H9 (cell line): Measurements from ENCODE around the gene PNRC2. TPM values are rescaled to one million over a fixed set of nuclear protein-coding genes. Genes with fewer than 3 reads are reported as not detected.
A peak's percentile ranks its signal among the peaks of the same experiment; 100 is the strongest.

ENCODE experiments used
- DNase-seq: peaks from one replicate; pipeline ENCODE4 v3.0.0-alpha.2; 2017
- H2AFZ ChIP-seq: one replicate; pipeline ENCODE4 v1.6.1; 2013; ENCODE audit warnings: mild to moderate bottlenecking, low read length, control low read depth, moderate library complexity
- H2AK5ac ChIP-seq: 2 replicates; pipeline ENCODE4 v1.6.1; 2013; ENCODE audit warnings: low read length, control low read depth, mixed read lengths; ENCODE audit not compliant: insufficient read length
- H2BK120ac ChIP-seq: one replicate; pipeline ENCODE4 v1.6.1; 2013; ENCODE audit warnings: low read depth, mild to moderate bottlenecking, low read length, control low read depth, inconsistent platforms; ENCODE audit not compliant: poor library complexity, severe bottlenecking
- H2BK12ac ChIP-seq: 2 replicates; pipeline ENCODE4 v1.6.1; 2013; ENCODE audit warnings: low read length, control low read depth, mixed read lengths, low read depth; ENCODE audit not compliant: insufficient read length
- H2BK15ac ChIP-seq: 2 replicates; pipeline ENCODE4 v1.6.1; 2013; ENCODE audit warnings: low read depth, low read length, control low read depth
- H2BK20ac ChIP-seq: one replicate; pipeline ENCODE4 v1.6.1; 2013; ENCODE audit warnings: low read depth, mild to moderate bottlenecking, low read length, control low read depth, inconsistent platforms; ENCODE audit not compliant: poor library complexity, severe bottlenecking
- H2BK5ac ChIP-seq: 2 replicates; pipeline ENCODE4 v1.6.1; 2013; ENCODE audit warnings: low read length, control low read depth, mixed read lengths; ENCODE audit not compliant: insufficient read length
- H3K14ac ChIP-seq: 2 replicates; pipeline ENCODE4 v1.6.1; 2013; ENCODE audit warnings: low read length, control low read depth; ENCODE audit not compliant: insufficient read depth
- H3K18ac ChIP-seq: 2 replicates; pipeline ENCODE4 v1.6.1; 2013; ENCODE audit warnings: low read depth, mild to moderate bottlenecking, mixed read lengths, low read length, control low read depth; ENCODE audit not compliant: insufficient read length
- H3K23ac ChIP-seq: 2 replicates; pipeline ENCODE4 v1.6.1; 2013; ENCODE audit warnings: low read length, control low read depth, mixed read lengths, low read depth; ENCODE audit not compliant: insufficient read length
- H3K23me2 ChIP-seq: 2 replicates; pipeline ENCODE4 v1.6.1; 2013; ENCODE audit warnings: low read depth, mild to moderate bottlenecking, mixed read lengths, low read length, control low read depth; ENCODE audit not compliant: insufficient read length, poor library complexity, severe bottlenecking
- H3K27ac ChIP-seq: 2 replicates; pipeline ENCODE4 v1.5.1; 2013; ENCODE audit warnings: low read length, control low read depth, mixed read lengths, low read depth; ENCODE audit not compliant: insufficient read length
- H3K27me3 ChIP-seq: 2 replicates; pipeline ENCODE4 v1.6.1; 2013; ENCODE audit warnings: low read length, control low read depth, inconsistent platforms; ENCODE audit not compliant: insufficient read depth
- H3K4ac ChIP-seq: 2 replicates; pipeline ENCODE4 v1.6.1; 2013; ENCODE audit warnings: low read depth, mild to moderate bottlenecking, control low read depth, inconsistent platforms, low read length, moderate library complexity
- H3K4me1 ChIP-seq: 2 replicates; pipeline ENCODE4 v1.6.1; 2013; ENCODE audit warnings: low read length, control low read depth, inconsistent platforms; ENCODE audit not compliant: insufficient read depth
- H3K4me2 ChIP-seq: 2 replicates; pipeline ENCODE4 v1.6.1; 2013; ENCODE audit warnings: low read length, control low read depth, mixed read lengths; ENCODE audit not compliant: insufficient read length, insufficient read depth
- H3K56ac ChIP-seq: 2 replicates; pipeline ENCODE4 v1.6.1; 2013; ENCODE audit warnings: low read depth, mild to moderate bottlenecking, mixed read lengths, low read length, control low read depth; ENCODE audit not compliant: insufficient read length
- H3K79me1 ChIP-seq: 2 replicates; pipeline ENCODE4 v1.6.1; 2013; ENCODE audit warnings: low read depth, mild to moderate bottlenecking, moderate library complexity, low read length, control low read depth, inconsistent platforms; ENCODE audit not compliant: insufficient read depth, poor library complexity, severe bottlenecking
- H3K79me2 ChIP-seq: 2 replicates; pipeline ENCODE4 v1.6.1; 2013; ENCODE audit warnings: low read length, control low read depth, inconsistent platforms; ENCODE audit not compliant: insufficient read depth
- H3K9ac ChIP-seq: 2 replicates; pipeline ENCODE4 v1.6.1; 2013; ENCODE audit warnings: low read length, control low read depth, mixed read lengths; ENCODE audit not compliant: insufficient read length; ENCODE audit errors: extremely low read depth
- H3K9me3 ChIP-seq: one replicate; pipeline ENCODE4 v1.6.1; 2013; ENCODE audit warnings: low read depth, low read length, inconsistent platforms; ENCODE audit not compliant: control insufficient read depth
- H3T11ph ChIP-seq: one replicate; pipeline ENCODE4 v1.6.1; 2013; ENCODE audit warnings: mild to moderate bottlenecking, low read length, control low read depth, inconsistent platforms
- H4K20me1 ChIP-seq: one replicate; pipeline ENCODE4 v1.6.1; 2013; ENCODE audit not compliant: control insufficient read depth, insufficient read length, insufficient read depth
- H4K5ac ChIP-seq: 2 replicates; pipeline ENCODE4 v1.6.1; 2013; ENCODE audit warnings: low read depth, mild to moderate bottlenecking, mixed read lengths, low read length, control low read depth; ENCODE audit not compliant: insufficient read length
- H4K8ac ChIP-seq: replicated peaks from 2 replicates; pipeline ENCODE4 v1.6.1; 2013; ENCODE audit warnings: low read length, control low read depth, mixed read lengths, low read depth; ENCODE audit not compliant: insufficient read length
- H4K91ac ChIP-seq: 2 replicates; pipeline ENCODE4 v1.6.1; 2013; ENCODE audit warnings: low read depth, mild to moderate bottlenecking, moderate library complexity, mixed read lengths, low read length, control low read depth; ENCODE audit not compliant: insufficient read length
- H3K27ac Mint-ChIP-seq, 3 experiments: 2 replicates in 2 of 3; 3 replicates in 1 of 3; pipeline ENCODE4 v1.8.0; 2020 to 2021; ENCODE audit warnings: mixed read lengths in 3 of 3, mild to moderate bottlenecking in 1 of 3, moderate library complexity in 1 of 3
- H3K27me3 Mint-ChIP-seq: 2 replicates; pipeline ENCODE4 v1.8.0; 2021; ENCODE audit warnings: low read depth, mild to moderate bottlenecking, moderate library complexity, mixed read lengths
- H3K36me3 Mint-ChIP-seq, 3 experiments: 2 replicates in 2 of 3; 3 replicates in 1 of 3; pipeline ENCODE4 v1.8.0; 2020 to 2021; ENCODE audit warnings: low read depth in 3 of 3, mixed read lengths in 3 of 3; ENCODE audit not compliant: insufficient read depth in 1 of 3
- H3K4me1 Mint-ChIP-seq, 2 experiments: 2 replicates each; pipeline ENCODE4 v1.8.0; 2020; ENCODE audit warnings: mixed read lengths in 2 of 2
- H3K4me3 Mint-ChIP-seq, 2 experiments: 2 replicates in 1 of 2; 3 replicates in 1 of 2; pipeline ENCODE4 v1.8.0; 2020 to 2021; ENCODE audit warnings: mild to moderate bottlenecking in 2 of 2, mixed read lengths in 2 of 2, moderate library complexity in 1 of 2
- H3K9me3 Mint-ChIP-seq, 2 experiments: 2 replicates in 1 of 2; 3 replicates in 1 of 2; pipeline ENCODE4 v1.8.0; 2020; ENCODE audit warnings: mild to moderate bottlenecking in 2 of 2, mixed read lengths in 2 of 2, moderate library complexity in 1 of 2
- WGBS: extraction: QIAGEN DNeasy Blood & Tissue Kit; methylation state at CpG from one replicate; pipeline ENCODE4 v1.1.7; 2013; ENCODE audit warnings: missing lambda C conversion rate, low lambda C conversion rate, mixed read lengths; ENCODE audit not compliant: insufficient read length; ENCODE audit errors: extremely low coverage; 5-methylcytosine and 5-hydroxymethylcytosine counted together
- total RNA-seq: library from RNA; stranded (reverse); gene quantifications from 2 replicates; pipeline ENCODE4 v1.2.1, GENCODE V29; 2021
- TF ChIP-seq, protein P1 (sequence below): fragments of 200-600 bp; sonication (generic); conservative IDR thresholded peaks from 3 replicates; pipeline ENCODE4 v1.8.0; 2021; ENCODE audit warnings: antibody characterized with exemption, mild to moderate bottlenecking

The PNRC2 gene
- total RNA-seq, 1 experiment from 2014 or later: 87.6 TPM

- Histone ChIP-seq H3K4me1 (no peaks in the 10 kb centered on the region), H2BK120ac (no peak overlapping the region), H3K9ac (no peak overlapping the region), H4K91ac (no peak overlapping the region), H3T11ph (no peak overlapping the region), H4K8ac (no peak overlapping the region), H2BK5ac (no peak overlapping the region), H3K27me3 (no peaks in the 10 kb centered on the region), H3K4ac (no peak overlapping the region), H2BK20ac (no peak overlapping the region), H2AFZ (no peak overlapping the region), H2AK5ac (no peak overlapping the region), H2BK12ac (no peak overlapping the region), H3K56ac (no peak overlapping the region), H3K27ac (no peak overlapping the region), H4K5ac (no peak overlapping the region), H4K20me1 (no peaks in the 10 kb centered on the region), H3K79me2 (no peaks in the 10 kb centered on the region; the same call in 1 of the 2 replicates), H3K23me2 (no peaks in the 10 kb centered on the region), H3K4me2 (no peak overlapping the region), H3K18ac (no peak overlapping the region), H2BK15ac (no peak overlapping the region), H3K9me3 (no peaks in the 10 kb centered on the region), H3K79me1 (no peaks in the 10 kb centered on the region), H3K23ac (no peak overlapping the region), H3K14ac (no peak overlapping the region)
- no CpG with 5 or more reads among the region's 2 CpGs for WGBS
- no peak overlapping the region for H3K4me3 Mint-ChIP-seq
- TF ChIP-seq, protein P1, sequence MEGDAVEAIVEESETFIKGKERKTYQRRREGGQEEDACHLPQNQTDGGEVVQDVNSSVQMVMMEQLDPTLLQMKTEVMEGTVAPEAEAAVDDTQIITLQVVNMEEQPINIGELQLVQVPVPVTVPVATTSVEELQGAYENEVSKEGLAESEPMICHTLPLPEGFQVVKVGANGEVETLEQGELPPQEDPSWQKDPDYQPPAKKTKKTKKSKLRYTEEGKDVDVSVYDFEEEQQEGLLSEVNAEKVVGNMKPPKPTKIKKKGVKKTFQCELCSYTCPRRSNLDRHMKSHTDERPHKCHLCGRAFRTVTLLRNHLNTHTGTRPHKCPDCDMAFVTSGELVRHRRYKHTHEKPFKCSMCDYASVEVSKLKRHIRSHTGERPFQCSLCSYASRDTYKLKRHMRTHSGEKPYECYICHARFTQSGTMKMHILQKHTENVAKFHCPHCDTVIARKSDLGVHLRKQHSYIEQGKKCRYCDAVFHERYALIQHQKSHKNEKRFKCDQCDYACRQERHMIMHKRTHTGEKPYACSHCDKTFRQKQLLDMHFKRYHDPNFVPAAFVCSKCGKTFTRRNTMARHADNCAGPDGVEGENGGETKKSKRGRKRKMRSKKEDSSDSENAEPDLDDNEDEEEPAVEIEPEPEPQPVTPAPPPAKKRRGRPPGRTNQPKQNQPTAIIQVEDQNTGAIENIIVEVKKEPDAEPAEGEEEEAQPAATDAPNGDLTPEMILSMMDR: no peak
- H3K27me3 Mint-ChIP-seq: no peaks in the 10 kb centered on the region
- no peak for DNase-seq
- no peaks in the 10 kb centered on the region for H3K9me3 Mint-ChIP-seq
- no peaks in the 10 kb centered on the region; a peak in 1 of 4 replicates for H3K4me1 Mint-ChIP-seq
- H3K36me3 Mint-ChIP-seq: peaks cover 20 to 69% (median 49%) of the 10 kb centered on the region in 3 experiments
- peak overlapping the region in 1 of 3 experiments; percentile 40; a peak in 1 of 7 replicates for H3K27ac Mint-ChIP-seq
Observed at GRCh38 chr1:23967871-23968270, 8.2 kb downstream of the PNRC2 start.
